ENCODE data around the gene OR1F1.

The OR1F1 gene

DNA sequence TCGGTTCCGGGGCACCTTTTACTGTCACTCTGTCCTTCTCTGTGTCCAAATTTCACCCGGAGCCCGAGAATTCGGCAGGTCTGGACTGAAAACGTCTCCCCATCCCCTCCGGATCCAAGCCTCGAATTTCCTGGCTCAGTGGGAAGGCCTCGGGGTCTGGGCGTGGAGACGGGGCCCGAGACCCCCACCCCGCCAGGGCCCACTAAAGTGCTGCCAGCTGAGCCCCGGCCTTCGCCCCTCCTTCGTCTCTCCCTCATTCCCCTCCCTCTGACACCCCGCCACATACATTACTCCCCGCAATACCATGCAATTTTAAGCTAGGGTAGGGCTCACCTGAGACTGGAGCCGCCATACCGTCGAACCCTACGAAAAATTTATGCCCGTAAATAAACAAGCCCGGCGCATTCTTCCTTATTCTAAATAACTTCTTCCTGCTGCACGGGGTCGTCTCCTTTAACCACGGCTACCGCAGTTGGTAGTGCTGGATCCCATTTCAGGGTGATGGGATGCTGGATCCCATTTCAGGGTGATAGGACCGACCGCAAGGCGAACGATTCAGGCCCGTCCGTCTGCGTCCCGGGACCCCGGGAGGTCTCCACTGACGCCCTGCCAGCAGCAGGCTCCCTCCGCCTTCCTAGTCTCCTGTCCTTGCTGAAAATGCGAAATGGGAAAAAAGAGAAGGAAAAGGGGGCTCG lies 4.4 kb upstream of the OR1F1 start:
- Histone ChIP-seq H3K36me3 (ENCODE audit: low read length) (no peaks in the 10 kb centered on the region), H4K20me1 (ENCODE audit: low read depth, low read length) (no peaks in the 10 kb centered on the region), H3K4me3 (ENCODE audit: insufficient read depth, low read length, poor library complexity, severe bottlenecking) (no peak overlapping the region), H3K27me3 (ENCODE audit: low read length) (no peaks in the 10 kb centered on the region), H2AFZ (ENCODE audit: low read depth, low read length, severe bottlenecking) (no peak overlapping the region), H3K9ac (ENCODE audit: low read length) (no peak overlapping the region), H3K27ac (ENCODE audit: low read depth, low read length) (no peak overlapping the region), H3K79me2 (ENCODE audit: insufficient read depth, low read length) (no peaks in the 10 kb centered on the region), H3K9me2 (replicated peaks; ENCODE audit: insufficient read depth, low read length) (no peaks in the 10 kb centered on the region), H3K4me2 (ENCODE audit: low read depth, low read length, poor library complexity, severe bottlenecking) (no peak overlapping the region), H3K9me3 (ENCODE audit: insufficient read depth, low read length) (no peaks in the 10 kb centered on the region), H3F3A (ENCODE audit: insufficient read depth) (no peaks in the 10 kb centered on the region)
- TF ChIP-seq CTCF (IDR thresholded peaks at IDR 0.05; ENCODE audit: insufficient read depth, low read length, poor library complexity, severe bottlenecking): no peak
- TF ChIP-seq EZH2phosphoT487 (conservative IDR thresholded peaks at IDR 0.05; ENCODE audit: low read length): no peak

DNA sequence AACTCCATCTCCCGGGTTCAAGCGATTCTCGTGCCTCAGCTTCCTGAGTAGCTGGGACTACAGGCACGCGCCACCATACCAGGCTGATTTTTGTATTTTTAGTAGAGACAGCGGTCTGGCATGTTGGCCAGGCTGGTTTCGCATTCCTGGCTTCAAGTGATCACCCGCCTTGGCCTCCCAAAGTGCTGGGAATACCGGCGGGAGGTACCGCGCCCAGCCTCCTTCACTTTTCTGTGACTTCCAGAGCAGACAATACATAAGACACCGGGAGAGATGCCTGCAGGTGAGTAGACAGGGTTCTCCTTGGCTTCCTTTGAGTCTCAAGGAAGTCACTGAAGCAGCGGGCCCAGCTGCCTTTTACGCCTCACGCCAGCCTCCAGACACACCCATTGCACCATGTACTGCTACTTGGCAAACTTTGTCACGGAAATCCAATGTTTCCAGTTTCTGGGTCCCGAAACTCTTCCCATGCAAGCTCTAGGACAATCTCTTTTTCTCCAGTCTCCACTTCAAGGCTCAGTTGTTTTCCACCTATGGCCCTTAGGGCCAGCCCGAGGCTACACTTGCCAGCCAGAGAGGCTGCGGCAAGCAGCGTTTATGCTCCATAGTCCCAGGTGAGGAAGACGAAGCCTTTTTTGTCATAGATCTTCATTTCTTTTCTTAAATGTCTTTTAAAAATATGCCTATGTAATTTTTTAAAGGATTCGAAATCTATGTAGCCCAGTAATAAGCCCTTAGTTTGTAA lies 886 bp upstream of the OR1F1 start:
- H3F3A ChIP-seq (ENCODE audit: insufficient read depth): no peaks in the 10 kb centered on the region
- H2AFZ ChIP-seq (ENCODE audit: low read depth, low read length, severe bottlenecking): no peak overlapping the region
- no peak overlapping the region for H3K27ac ChIP-seq (ENCODE audit: low read depth, low read length)
- no peak overlapping the region for H3K4me3 ChIP-seq (ENCODE audit: insufficient read depth, low read length, poor library complexity, severe bottlenecking)
- no peak overlapping the region for H3K9ac ChIP-seq (ENCODE audit: low read length)
- H3K9me2 ChIP-seq (replicated peaks; ENCODE audit: insufficient read depth, low read length): no peaks in the 10 kb centered on the region
- TF ChIP-seq EZH2phosphoT487 (conservative IDR thresholded peaks at IDR 0.05; ENCODE audit: low read length): no peak
- TF ChIP-seq CTCF (IDR thresholded peaks at IDR 0.05; ENCODE audit: insufficient read depth, low read length, poor library complexity, severe bottlenecking): no peak
- H3K27me3 ChIP-seq (ENCODE audit: low read length): no peaks in the 10 kb centered on the region
- no peaks in the 10 kb centered on the region for H3K79me2 ChIP-seq (ENCODE audit: insufficient read depth, low read length)
- no peak overlapping the region for H3K4me2 ChIP-seq (ENCODE audit: low read depth, low read length, poor library complexity, severe bottlenecking)
- no peaks in the 10 kb centered on the region for H3K9me3 ChIP-seq (ENCODE audit: insufficient read depth, low read length)
- H4K20me1 ChIP-seq (ENCODE audit: low read depth, low read length): no peaks in the 10 kb centered on the region
- no peaks in the 10 kb centered on the region for H3K36me3 ChIP-seq (ENCODE audit: low read length)

DNA sequence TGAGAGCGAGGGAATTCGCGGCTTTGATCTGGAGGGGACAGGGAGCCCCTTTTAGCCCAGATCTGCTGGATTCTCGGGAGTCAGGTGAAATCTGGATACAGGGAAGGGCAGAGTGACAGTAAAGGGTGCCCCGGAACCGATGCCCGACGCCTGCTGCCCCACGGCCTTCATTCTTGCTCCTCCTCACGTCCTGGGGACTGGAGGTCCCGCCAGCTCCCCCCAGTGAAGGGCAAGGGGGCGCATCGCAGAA lies 596 bp downstream of the OR1F1 start:
- Histone ChIP-seq H3K9me2 (replicated peaks; ENCODE audit: insufficient read depth, low read length) (no peaks in the 10 kb centered on the region), H3K9me3 (ENCODE audit: insufficient read depth, low read length) (no peaks in the 10 kb centered on the region), H3K4me3 (ENCODE audit: insufficient read depth, low read length, poor library complexity, severe bottlenecking) (no peak overlapping the region), H3K36me3 (ENCODE audit: low read length) (no peaks in the 10 kb centered on the region), H3K27ac (ENCODE audit: low read depth, low read length) (no peak overlapping the region), H3K79me2 (ENCODE audit: insufficient read depth, low read length) (no peaks in the 10 kb centered on the region), H4K20me1 (ENCODE audit: low read depth, low read length) (no peaks in the 10 kb centered on the region), H3F3A (ENCODE audit: insufficient read depth) (no peaks in the 10 kb centered on the region), H3K27me3 (ENCODE audit: low read length) (no peaks in the 10 kb centered on the region), H3K9ac (ENCODE audit: low read length) (no peak overlapping the region), H3K4me2 (ENCODE audit: low read depth, low read length, poor library complexity, severe bottlenecking) (no peak overlapping the region), H2AFZ (ENCODE audit: low read depth, low read length, severe bottlenecking) (no peak overlapping the region)
- TF ChIP-seq EZH2phosphoT487 (conservative IDR thresholded peaks at IDR 0.05; ENCODE audit: low read length): no peak
- no peak for TF ChIP-seq CTCF (IDR thresholded peaks at IDR 0.05; ENCODE audit: insufficient read depth, low read length, poor library complexity, severe bottlenecking)

All from SU-DHL-6 (cell line).